HG03175 (cell line): ENCODE results near the gene TSEN15.
"Not testable (repeated sequence)": the region's sequence is repeated elsewhere in the genome, so short reads cannot be mapped to it uniquely, and the experiment has no call there.

Experiments used
- ATAC-seq: cut with Tn5 transposase; IDR thresholded peaks from one replicate; pipeline ENCODE4 v1.9.1; 2021; ENCODE audit warnings: mild to moderate bottlenecking, moderate library complexity; ENCODE audit not compliant: unreplicated experiment

The TSEN15 gene

GRCh38 chr1:184096005-184096404, 44.5 kb downstream of the TSEN15 start:
- ATAC-seq, result no peak

- not testable (repeated sequence) for ATAC-seq
Measured at GRCh38 chr1:184096580-184096979, 45.0 kb downstream of the TSEN15 start.

- ATAC-seq, result no peak
Measured at GRCh38 chr1:184101141-184101540, 49.6 kb downstream of the TSEN15 start.

GRCh38 chr1:184101571-184101970, 50.0 kb downstream of the TSEN15 start:
- ATAC-seq, result no peak

- no peak for ATAC-seq
Measured at GRCh38 chr1:184110272-184111204, 59.0 kb downstream of the TSEN15 start.

GRCh38 chr1:184112176-184112948, 60.8 kb downstream of the TSEN15 start:
- ATAC-seq, result no peak

- ATAC-seq, result no peak
Measured at GRCh38 chr1:184113251-184113650, 61.7 kb downstream of the TSEN15 start.

GRCh38 chr1:184114818-184115398, 63.4 kb downstream of the TSEN15 start:
- ATAC-seq, result no peak

- ATAC-seq, result no peak
Measured at GRCh38 chr1:184116287-184116686, 64.8 kb downstream of the TSEN15 start.

- no peak for ATAC-seq
Measured at GRCh38 chr1:184118046-184118445, 66.5 kb downstream of the TSEN15 start.
